ENCODE results near the gene CLCN1. TPM values are rescaled to one million over a fixed set of nuclear protein-coding genes. Genes with fewer than 3 reads are reported as not detected.

The CLCN1 gene
- total RNA-seq, 2 donors from 2014 or later: not detected

GRCh38 chr7:143355450-143356385 lies 39.8 kb downstream of the CLCN1 start:
- Histone ChIP-seq H3K27ac (no peak overlapping the region), H3K4me1 (no peaks in the 10 kb centered on the region), H3K27me3 (no peaks in the 10 kb centered on the region), H3K9me3 (no peaks in the 10 kb centered on the region), H3K36me3 (no peaks in the 10 kb centered on the region), H3K4me3 (no peak overlapping the region)
- no peak for DNase-seq (ENCODE audit: low spot score)
- TF ChIP-seq, protein P1, sequence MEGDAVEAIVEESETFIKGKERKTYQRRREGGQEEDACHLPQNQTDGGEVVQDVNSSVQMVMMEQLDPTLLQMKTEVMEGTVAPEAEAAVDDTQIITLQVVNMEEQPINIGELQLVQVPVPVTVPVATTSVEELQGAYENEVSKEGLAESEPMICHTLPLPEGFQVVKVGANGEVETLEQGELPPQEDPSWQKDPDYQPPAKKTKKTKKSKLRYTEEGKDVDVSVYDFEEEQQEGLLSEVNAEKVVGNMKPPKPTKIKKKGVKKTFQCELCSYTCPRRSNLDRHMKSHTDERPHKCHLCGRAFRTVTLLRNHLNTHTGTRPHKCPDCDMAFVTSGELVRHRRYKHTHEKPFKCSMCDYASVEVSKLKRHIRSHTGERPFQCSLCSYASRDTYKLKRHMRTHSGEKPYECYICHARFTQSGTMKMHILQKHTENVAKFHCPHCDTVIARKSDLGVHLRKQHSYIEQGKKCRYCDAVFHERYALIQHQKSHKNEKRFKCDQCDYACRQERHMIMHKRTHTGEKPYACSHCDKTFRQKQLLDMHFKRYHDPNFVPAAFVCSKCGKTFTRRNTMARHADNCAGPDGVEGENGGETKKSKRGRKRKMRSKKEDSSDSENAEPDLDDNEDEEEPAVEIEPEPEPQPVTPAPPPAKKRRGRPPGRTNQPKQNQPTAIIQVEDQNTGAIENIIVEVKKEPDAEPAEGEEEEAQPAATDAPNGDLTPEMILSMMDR (IDR thresholded peaks at IDR 0.05): no peak

DNA sequence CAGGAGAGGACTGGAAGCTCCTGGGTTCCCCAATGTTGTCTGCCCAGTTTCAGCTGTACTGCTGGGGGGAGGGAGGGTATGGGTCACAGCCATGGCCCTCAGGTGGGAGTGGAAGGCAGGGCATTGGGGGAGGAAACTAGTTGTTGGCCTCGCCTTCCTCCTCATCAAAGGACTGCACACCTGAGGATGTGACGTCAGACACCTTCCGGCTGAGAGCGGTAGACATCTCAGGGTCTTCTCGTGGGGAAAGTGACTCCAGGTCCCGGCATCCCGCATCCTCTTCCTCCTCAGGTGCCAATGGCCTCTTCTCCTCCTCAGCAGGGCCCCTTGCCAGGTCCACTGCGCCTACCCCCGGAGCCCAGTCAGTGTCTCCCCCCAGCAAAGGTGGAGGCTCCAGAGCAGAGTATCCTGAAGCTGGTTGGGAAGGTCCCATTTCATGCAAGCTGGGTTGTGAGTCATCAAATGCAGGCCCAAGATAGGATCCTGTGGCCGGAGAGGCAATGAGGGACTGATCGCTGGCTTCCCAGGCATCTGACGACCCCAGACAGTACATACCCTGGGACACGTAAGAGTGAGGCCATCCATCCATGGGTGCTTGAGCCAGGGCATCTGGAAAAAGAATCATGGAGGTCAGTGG lies 40.6 kb downstream of the CLCN1 start:
- Histone ChIP-seq H3K27ac (no peak overlapping the region), H3K4me3 (no peak overlapping the region), H3K36me3 (no peaks in the 10 kb centered on the region), H3K4me1 (peaks cover 0 to 5% of the 10 kb centered on the region in 2 donors), H3K9me3 (no peaks in the 10 kb centered on the region), H3K27me3 (peaks cover 0 to 1% of the 10 kb centered on the region in 2 donors)
- TF ChIP-seq, protein P1 (IDR thresholded peaks at IDR 0.05): no peak
- no peak for DNase-seq (ENCODE audit: low spot score)

GRCh38 chr7:143358626-143359025 lies 42.7 kb downstream of the CLCN1 start:
- no peak for DNase-seq (ENCODE audit: low spot score)
- H3K27me3 ChIP-seq: peaks cover 10 to 14% of the 10 kb centered on the region in 2 donors

DNA sequence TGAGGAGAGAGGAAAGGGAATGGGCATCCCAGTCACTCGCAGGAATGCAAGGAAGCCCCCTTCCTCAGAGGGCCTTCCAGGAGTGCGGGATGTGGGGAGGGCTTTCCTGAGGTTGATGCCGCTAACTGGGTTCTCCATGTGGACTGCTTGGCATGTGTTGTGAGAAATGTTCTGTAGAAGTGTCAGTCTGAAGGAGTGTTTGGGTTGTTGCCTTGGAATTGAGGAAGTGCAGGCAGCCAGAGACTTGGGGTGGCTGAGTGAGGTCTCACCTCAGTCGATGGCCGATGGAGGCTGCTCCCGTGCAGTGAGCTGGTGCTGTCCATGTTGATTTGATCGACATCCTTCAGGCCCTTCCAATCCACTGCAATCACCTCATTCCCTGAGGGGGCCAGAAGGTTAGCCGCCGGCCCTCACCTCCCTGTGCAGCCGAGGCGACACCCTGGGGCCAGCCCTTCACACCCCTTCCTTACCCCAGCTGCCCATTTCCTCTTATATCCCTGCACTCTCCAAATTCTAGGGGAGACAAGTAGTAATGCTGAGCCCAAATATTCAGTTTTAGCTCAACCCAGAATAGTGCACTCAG lies 44.0 kb downstream of the CLCN1 start:
- Histone ChIP-seq H3K4me1 (peaks cover 0 to 15% of the 10 kb centered on the region in 2 donors), H3K4me3 (no peak overlapping the region), H3K36me3 (no peaks in the 10 kb centered on the region), H3K27me3 (peaks cover 10 to 14% of the 10 kb centered on the region in 2 donors), H3K27ac (no peak overlapping the region), H3K9me3 (no peaks in the 10 kb centered on the region)
- DNase-seq (ENCODE audit: low spot score): no peak
- TF ChIP-seq, protein P1 (IDR thresholded peaks at IDR 0.05): no peak

More at GRCh38 chr7:143358626-143359025, 42.7 kb downstream of the CLCN1 start:
- no peaks in the 10 kb centered on the region for H3K36me3 ChIP-seq
- no peak overlapping the region for H3K27ac ChIP-seq
- H3K4me1 ChIP-seq: peaks cover 0 to 15% of the 10 kb centered on the region in 2 donors
- H3K9me3 ChIP-seq: no peaks in the 10 kb centered on the region
- TF ChIP-seq, protein P1 (IDR thresholded peaks at IDR 0.05): no peak
- H3K4me3 ChIP-seq: no peak overlapping the region

DNA sequence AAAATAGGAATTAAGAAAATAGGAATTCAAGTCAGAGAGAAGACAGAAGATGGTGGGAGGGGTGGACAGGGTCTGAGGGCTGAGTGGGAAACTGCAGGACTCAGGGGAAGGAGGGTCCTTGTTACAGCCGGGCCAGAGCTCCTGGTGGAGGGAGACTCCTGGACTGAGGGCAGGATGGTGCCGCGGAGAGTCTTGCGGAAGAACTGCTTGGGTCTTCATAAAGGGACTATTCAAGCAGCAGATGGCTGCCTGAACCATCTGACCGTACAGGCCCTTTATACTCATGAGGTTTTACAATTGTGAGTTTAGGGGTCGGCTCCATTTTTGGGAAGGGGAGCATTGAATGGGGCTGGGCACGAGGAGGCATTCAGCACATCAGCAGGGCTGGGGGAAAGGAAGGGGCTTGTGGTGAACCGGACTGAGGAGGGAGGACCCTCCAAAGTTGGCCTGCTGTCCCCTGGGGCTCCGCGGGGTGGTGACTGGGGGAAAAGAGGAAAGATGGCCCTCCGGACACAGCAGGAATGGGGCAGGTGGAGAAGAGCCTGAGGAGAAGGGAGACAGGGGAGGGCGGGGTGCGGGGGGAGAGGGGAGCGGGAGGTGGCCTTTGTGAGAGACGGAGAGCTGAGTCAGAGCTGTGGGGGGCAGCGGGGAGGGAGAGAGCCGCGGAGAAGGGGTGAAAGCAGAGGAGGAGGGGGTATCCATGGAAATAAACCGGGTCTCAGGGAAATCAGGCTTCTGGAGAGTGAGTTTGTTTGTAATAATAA lies 45.1 kb downstream of the CLCN1 start:
- Histone ChIP-seq H3K9me3 (no peaks in the 10 kb centered on the region), H3K27ac (no peak overlapping the region), H3K4me1 (peaks cover 0 to 15% of the 10 kb centered on the region in 2 donors), H3K36me3 (no peaks in the 10 kb centered on the region), H3K4me3 (peak overlapping the region in 1 of 2 donors; percentile 61), H3K27me3 (peaks cover 10 to 14% of the 10 kb centered on the region in 2 donors)
- TF ChIP-seq, protein P1 (IDR thresholded peaks at IDR 0.05): no peak
- no peak for DNase-seq (ENCODE audit: low spot score)
